Neural cell (in vitro differentiated cells): ENCODE measurements around the gene ACTR3C. TPM values are rescaled to one million over a fixed set of nuclear protein-coding genes. Genes with fewer than 3 reads are reported as not detected.

Experiments
- H2AFZ ChIP-seq: fragments of 200-600, 300-800 bp; sonication (generic), shearing (Covaris generic); 2 replicates; pipeline ENCODE4 v1.6.0; 2014; ENCODE audit warnings: low read depth, mild to moderate bottlenecking, antibody characterized with exemption, low read length, moderate library complexity
- H3F3A ChIP-seq: fragments of 200-600 bp; shearing (Covaris generic); 2 replicates; pipeline ENCODE4 v1.6.1; 2016; ENCODE audit warnings: mild to moderate bottlenecking, moderate library complexity, mixed read lengths, antibody characterized with exemption, low read length; ENCODE audit not compliant: insufficient read depth, poor library complexity, severe bottlenecking
- H3K27ac ChIP-seq: fragments of 200-600, 300-800 bp; sonication (generic), shearing (Covaris generic); 2 replicates; pipeline ENCODE4 v1.5.1; 2014; ENCODE audit warnings: mild to moderate bottlenecking, low read length, moderate library complexity
- H3K27me3 ChIP-seq: fragments of 300-800, 200-600 bp; sonication (generic), shearing (Covaris generic); 2 replicates; pipeline ENCODE4 v1.6.0; 2014; ENCODE audit warnings: mild to moderate bottlenecking, low read depth, low read length, moderate library complexity; ENCODE audit not compliant: insufficient read depth
- H3K36me3 ChIP-seq: fragments of 300-800, 200-600 bp; sonication (generic), shearing (Covaris generic); 2 replicates; pipeline ENCODE4 v1.5.1; 2014; ENCODE audit warnings: mild to moderate bottlenecking, antibody characterized with exemption, low read length, moderate library complexity; ENCODE audit not compliant: insufficient read depth
- H3K4me2 ChIP-seq: fragments of 300-800, 200-600 bp; sonication (generic), shearing (Covaris generic); 2 replicates; pipeline ENCODE4 v1.6.0; 2014; ENCODE audit warnings: mild to moderate bottlenecking, low read length
- H3K4me3 ChIP-seq: fragments of 300-800, 200-600 bp; sonication (generic), shearing (Covaris generic); 2 replicates; pipeline ENCODE4 v1.5.1; 2014; ENCODE audit warnings: mild to moderate bottlenecking, low read length, moderate library complexity
- H3K79me2 ChIP-seq: fragments of 200-600 bp; shearing (Covaris generic); replicated peaks from 2 replicates; pipeline ENCODE4 v1.6.0; 2014; ENCODE audit warnings: mild to moderate bottlenecking, low read length, moderate library complexity; ENCODE audit not compliant: insufficient read depth
- H3K9ac ChIP-seq: fragments of 300-800, 200-600 bp; sonication (generic), shearing (Covaris generic); 2 replicates; pipeline ENCODE4 v1.6.1; 2016; ENCODE audit warnings: mild to moderate bottlenecking, low read length, mixed read lengths
- H3K9me2 ChIP-seq: fragments of 200-600 bp; shearing (Covaris generic); 2 replicates; pipeline ENCODE4 v1.6.1; 2016; ENCODE audit warnings: mild to moderate bottlenecking, low read length, mixed read lengths; ENCODE audit not compliant: insufficient read depth
- H3K9me3 ChIP-seq: fragments of 200-600, 300-800 bp; sonication (generic), shearing (Covaris generic); 2 replicates; pipeline ENCODE4 v1.6.1; 2016; ENCODE audit warnings: mild to moderate bottlenecking, mixed run types, low read length, moderate library complexity, mixed read lengths
- H4K20me1 ChIP-seq: fragments of 200-600 bp; shearing (Covaris generic); 2 replicates; pipeline ENCODE4 v1.6.1; 2016; ENCODE audit warnings: mild to moderate bottlenecking, mixed run types; ENCODE audit not compliant: insufficient read depth
- CTCF ChIP-seq: fragments of 450-650 bp; IDR thresholded peaks from 2 replicates; pipeline ENCODE4 v1.5.1; 2014; ENCODE audit warnings: antibody characterized with exemption, mild to moderate bottlenecking, moderate library complexity; ENCODE audit not compliant: poor library complexity, severe bottlenecking
- EP300 ChIP-seq: fragments of 450-650 bp; conservative IDR thresholded peaks from 2 replicates; pipeline ENCODE4 v1.6.1; 2014; ENCODE audit warnings: antibody characterized with exemption, mild to moderate bottlenecking, moderate library complexity; ENCODE audit not compliant: poor library complexity, severe bottlenecking
- EZH2 ChIP-seq: fragments of 200-600, 300-800 bp; shearing (Covaris generic), sonication (generic); IDR thresholded peaks from 2 replicates; pipeline ENCODE4 v1.6.1; 2014; ENCODE audit warnings: antibody characterized with exemption, low read length, borderline replicate concordance, mild to moderate bottlenecking; ENCODE audit not compliant: insufficient read depth, poor library complexity, severe bottlenecking
- MXI1 ChIP-seq: fragments of 450-650 bp; conservative IDR thresholded peaks from 2 replicates; pipeline ENCODE4 v1.6.1; 2014; ENCODE audit warnings: antibody characterized with exemption, mild to moderate bottlenecking; ENCODE audit not compliant: poor library complexity, severe bottlenecking
- POLR2AphosphoS5 ChIP-seq: IDR thresholded peaks from 2 replicates; pipeline ENCODE4 v1.6.1; 2012
- RAD21 ChIP-seq: fragments of 450-650 bp; conservative IDR thresholded peaks from 2 replicates; pipeline ENCODE4 v1.6.1; 2014; ENCODE audit warnings: antibody characterized with exemption, mild to moderate bottlenecking, moderate library complexity
- REST ChIP-seq: IDR thresholded peaks from 2 replicates; pipeline ENCODE4 v1.6.1; 2012; ENCODE audit warnings: borderline replicate concordance
- SMC3 ChIP-seq: fragments of 450-650 bp; conservative IDR thresholded peaks from 2 replicates; pipeline ENCODE4 v1.6.1; 2014; ENCODE audit warnings: antibody characterized with exemption, mild to moderate bottlenecking, moderate library complexity; ENCODE audit not compliant: poor library complexity
- TAF1 ChIP-seq: IDR thresholded peaks from 2 replicates; pipeline ENCODE4 v1.6.1; 2012; ENCODE audit warnings: low read depth
- polyA plus RNA-seq: library from polyadenylated mRNA; depleted of rRNA; stranded (reverse); fragments of >200 nt; gene quantifications from 2 replicates; pipeline ENCODE4 v1.2.3, GENCODE V29; 2014

The ACTR3C gene
- polyA plus RNA-seq, 1 donor from 2014 or later: not detected

- Histone ChIP-seq H3K4me3 (no peak overlapping the region), H3F3A (no peaks in the 10 kb centered on the region), H3K27ac (no peak overlapping the region), H3K36me3 (no peaks in the 10 kb centered on the region), H3K4me2 (no peak overlapping the region), H2AFZ (no peak overlapping the region), H3K79me2 (no peaks in the 10 kb centered on the region), H3K9me3 (no peaks in the 10 kb centered on the region), H3K27me3 (peaks cover under 1% of the 10 kb centered on the region), H3K9ac (no peak overlapping the region), H4K20me1 (no peaks in the 10 kb centered on the region), H3K9me2 (no peaks in the 10 kb centered on the region)
- TF ChIP-seq EZH2 (no peak), SMC3 (no peak), POLR2AphosphoS5 (no peak), RAD21 (no peak), CTCF (no peak), REST (no peak), MXI1 (no peak), TAF1 (no peak), EP300 (no peak)
Observed at GRCh38 chr7:150334108-150334507, 10.8 kb upstream of the ACTR3C start.

- Histone ChIP-seq H4K20me1 (no peaks in the 10 kb centered on the region), H3K4me3 (no peak overlapping the region), H3K27me3 (no peaks in the 10 kb centered on the region), H3K36me3 (no peaks in the 10 kb centered on the region), H3K27ac (no peak overlapping the region), H3K79me2 (no peaks in the 10 kb centered on the region), H3K9ac (no peak overlapping the region), H2AFZ (no peak overlapping the region), H3K4me2 (no peak overlapping the region), H3K9me2 (no peaks in the 10 kb centered on the region), H3F3A (no peaks in the 10 kb centered on the region), H3K9me3 (no peaks in the 10 kb centered on the region)
- TF ChIP-seq TAF1 (no peak), MXI1 (no peak), POLR2AphosphoS5 (no peak), CTCF (no peak), REST (no peak), EP300 (no peak), SMC3 (no peak), EZH2 (no peak), RAD21 (no peak)
Observed at GRCh38 chr7:150333659-150334058, 10.3 kb upstream of the ACTR3C start.
